Nephron progenitor cell (in vitro differentiated cells): ENCODE results near the gene ZFPL1.

Experiments used
- DNase-seq: peaks from one replicate; pipeline ENCODE4 v3.0.0; 2021
- H3K27ac Mint-ChIP-seq: 2 replicates; pipeline ENCODE4 v1.8.0; 2021; ENCODE audit warnings: mild to moderate bottlenecking, moderate library complexity, mixed read lengths
- H3K27me3 Mint-ChIP-seq: 2 replicates; pipeline ENCODE4 v1.8.0; 2021; ENCODE audit warnings: mild to moderate bottlenecking, low read depth, mixed read lengths; ENCODE audit not compliant: poor library complexity
- H3K36me3 Mint-ChIP-seq: 2 replicates; pipeline ENCODE4 v1.8.0; 2021; ENCODE audit warnings: low read depth, mixed read lengths
- H3K4me1 Mint-ChIP-seq: 2 replicates; pipeline ENCODE4 v1.8.0; 2021; ENCODE audit warnings: mixed read lengths
- H3K4me3 Mint-ChIP-seq: 2 replicates; pipeline ENCODE4 v1.8.0; 2021; ENCODE audit warnings: mild to moderate bottlenecking, moderate library complexity, mixed read lengths
- H3K9me3 Mint-ChIP-seq: 2 replicates; pipeline ENCODE4 v1.8.0; 2021; ENCODE audit warnings: mild to moderate bottlenecking, moderate library complexity, mixed read lengths
- CTCF ChIP-seq: fragments of 200-600 bp; sonication (generic); IDR thresholded peaks from 2 replicates; pipeline ENCODE4 v1.5.0; 2021; ENCODE audit warnings: antibody characterized with exemption

The ZFPL1 gene

GRCh38 chr11:65107078-65107477 is 23.1 kb downstream of the ZFPL1 start:
- H3K4me1 Mint-ChIP-seq, result peaks cover 29% of the 10 kb centered on the region
- H3K36me3 Mint-ChIP-seq, result peaks cover 10% of the 10 kb centered on the region
- TF ChIP-seq CTCF, result no peak
- H3K27ac Mint-ChIP-seq, result peak overlapping the region; percentile 75
- H3K27me3 Mint-ChIP-seq, result peaks cover 4% of the 10 kb centered on the region
- H3K9me3 Mint-ChIP-seq, result no peaks in the 10 kb centered on the region
- no peak for DNase-seq
- no peak overlapping the region for H3K4me3 Mint-ChIP-seq

- DNase-seq, result no peak
- H3K27ac Mint-ChIP-seq, result no peak overlapping the region
- H3K4me1 Mint-ChIP-seq, result peaks cover 30% of the 10 kb centered on the region
- no peaks in the 10 kb centered on the region for H3K9me3 Mint-ChIP-seq
- peaks cover 10% of the 10 kb centered on the region for H3K36me3 Mint-ChIP-seq
- peaks cover 4% of the 10 kb centered on the region for H3K27me3 Mint-ChIP-seq
- no peak overlapping the region for H3K4me3 Mint-ChIP-seq
- no peak for TF ChIP-seq CTCF
Observed at GRCh38 chr11:65107751-65108468, 23.9 kb downstream of the ZFPL1 start.

- TF ChIP-seq CTCF, result no peak
- no peak overlapping the region for H3K27ac Mint-ChIP-seq
- H3K4me3 Mint-ChIP-seq, result no peak overlapping the region
Observed at GRCh38 chr11:65108469-65109123, 24.6 kb downstream of the ZFPL1 start.

GRCh38 chr11:65109231-65110198 is 25.5 kb downstream of the ZFPL1 start:
- Mint-ChIP-seq H3K4me1 (peaks cover 44% of the 10 kb centered on the region), H3K27ac (no peak overlapping the region), H3K36me3 (peaks cover 10% of the 10 kb centered on the region), H3K27me3 (peaks cover 9% of the 10 kb centered on the region), H3K4me3 (no peak overlapping the region), H3K9me3 (no peaks in the 10 kb centered on the region)
- DNase-seq, result no peak
- TF ChIP-seq CTCF, result no peak

More at GRCh38 chr11:65108469-65109123, 24.6 kb downstream of the ZFPL1 start:
- peaks cover 4% of the 10 kb centered on the region for H3K27me3 Mint-ChIP-seq
- DNase-seq, result no peak
- H3K4me1 Mint-ChIP-seq, result peaks cover 37% of the 10 kb centered on the region
- H3K36me3 Mint-ChIP-seq, result peaks cover 10% of the 10 kb centered on the region
- no peaks in the 10 kb centered on the region for H3K9me3 Mint-ChIP-seq

GRCh38 chr11:65110354-65110861 is 26.4 kb downstream of the ZFPL1 start:
- Mint-ChIP-seq H3K4me1 (peaks cover 47% of the 10 kb centered on the region), H3K27ac (no peak overlapping the region), H3K4me3 (no peak overlapping the region), H3K27me3 (peaks cover 9% of the 10 kb centered on the region), H3K9me3 (no peaks in the 10 kb centered on the region), H3K36me3 (peaks cover 11% of the 10 kb centered on the region)
- TF ChIP-seq CTCF, result peak; percentile 97
- DNase-seq, result peak; percentile 99
